Vagina (tissue), 2 donors: Measurements from ENCODE around the gene ABCG2. TPM values are rescaled to one million over a fixed set of nuclear protein-coding genes. Genes with fewer than 3 reads are reported as not detected.

Source experiments
- DNase-seq, 2 donors: peaks; one replicate each; pipeline ENCODE4 v3.0.0-alpha.2; 2017; ENCODE audit errors: extremely low spot score in 2 of 2
- H3K27ac ChIP-seq: fragments of 200-600 bp; sonication (generic); one replicate; pipeline ENCODE4 v1.5.1; 2019
- H3K27me3 ChIP-seq: fragments of 200-600 bp; sonication (generic); one replicate; pipeline ENCODE4 v1.5.1; 2019
- H3K36me3 ChIP-seq, 2 donors: fragments of 200-600 bp; sonication (generic); one replicate each; pipeline ENCODE4 v1.5.1; 2017 to 2019
- H3K4me1 ChIP-seq: fragments of 200-600 bp; sonication (generic); one replicate; pipeline ENCODE4 v1.5.1; 2019
- H3K4me3 ChIP-seq, 2 donors: fragments of 200-600 bp; sonication (generic); 1 replicate in 1 of 2; 2 replicates in 1 of 2; pipeline ENCODE4 v1.5.1; 2016 to 2019
- H3K9me3 ChIP-seq: fragments of 200-600 bp; sonication (generic); one replicate; pipeline ENCODE4 v1.5.1; 2019
- POLR2A ChIP-seq, 2 donors: fragments of 450-650 bp; IDR thresholded peaks; one replicate each; pipeline ENCODE4 v1.6.1; 2017; ENCODE audit warnings: antibody characterized with exemption in 2 of 2, mild to moderate bottlenecking in 2 of 2, moderate library complexity in 2 of 2
- POLR2AphosphoS5 ChIP-seq, 2 donors: sonication (generic); formaldehyde crosslinking; IDR thresholded peaks; one replicate each; pipeline ENCODE4 v1.9.0; 2017; ENCODE audit warnings: antibody characterized with exemption in 2 of 2, mild to moderate bottlenecking in 2 of 2, low read depth in 1 of 2; ENCODE audit not compliant: insufficient read depth in 1 of 2
- intact Hi-C: fragments of 100-400 bp; cut with DNase I; formaldehyde crosslinking; loops from one replicate; pipeline ENCODE4 v1.15.1; 2023
- total RNA-seq: library from RNA; depleted of rRNA; stranded (reverse); fragments of >200 nt; gene quantifications from one replicate; pipeline ENCODE4 v1.2.3, GENCODE V29; 2016
- TF ChIP-seq, protein P1 (sequence below), 3 experiments: fragments of 450-650 bp in 2 of 3; fragments of 200-600 bp in 1 of 3; sonication (generic) in 1 of 3; IDR thresholded peaks; one replicate each; pipeline ENCODE4 v1.5.1; 2017 to 2019; ENCODE audit warnings: antibody characterized with exemption in 3 of 3, mild to moderate bottlenecking in 2 of 3, moderate library complexity in 2 of 3

Gene ABCG2
- 7.4 TPM for total RNA-seq

DNA sequence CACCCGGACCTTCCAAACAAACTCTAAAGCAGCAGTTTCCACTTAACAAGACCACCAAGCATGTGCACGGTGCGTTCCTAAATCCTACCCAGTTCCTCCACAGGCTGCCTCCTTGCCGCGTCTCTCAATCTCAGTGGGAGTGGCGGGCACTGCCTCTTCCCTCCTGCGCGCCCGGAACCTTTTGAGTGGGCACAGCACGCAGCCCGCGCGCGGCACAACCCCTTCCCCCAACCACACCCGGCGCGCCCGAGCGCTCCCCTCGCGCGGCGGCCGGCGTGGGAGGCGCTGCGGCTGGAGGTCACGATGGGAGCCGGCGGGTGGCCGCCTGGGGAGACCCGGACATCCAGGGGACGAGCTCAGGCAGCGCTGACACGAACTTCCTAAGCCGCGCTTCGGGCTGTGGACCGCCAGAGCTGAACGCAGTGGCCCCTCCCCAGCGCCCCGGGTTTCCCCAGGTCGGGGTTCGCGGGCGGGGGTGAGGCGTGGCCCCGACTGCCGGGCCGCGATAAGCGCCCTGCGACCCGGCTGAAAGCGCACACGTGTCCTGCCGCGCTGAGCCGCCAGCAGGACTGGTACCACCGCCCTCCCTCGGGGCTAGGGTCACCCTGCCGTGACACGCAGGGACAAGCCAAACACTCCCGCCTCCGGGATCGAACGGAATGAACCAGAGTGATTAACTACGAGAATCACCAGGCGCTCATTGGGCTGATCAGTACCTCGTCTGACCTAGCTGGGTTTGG lies at the start of gene ABCG2:
Gene ABCG2 (minus strand): TSS at position 151 of the 740 bp plus-strand sequence. CDS start 18,644 bp downstream, outside the sequence.
- peaks cover 17% of the 10 kb centered on the region for H3K4me1 ChIP-seq
- no peaks in the 10 kb centered on the region for H3K27me3 ChIP-seq
- no peak for DNase-seq
- no peaks in the 10 kb centered on the region for H3K9me3 ChIP-seq
- intact Hi-C loops: no loop called here
- no peaks in the 10 kb centered on the region for H3K36me3 ChIP-seq
- TF ChIP-seq POLR2A (IDR thresholded peaks at IDR 0.05): no peak
- no peak for TF ChIP-seq POLR2AphosphoS5 (IDR thresholded peaks at IDR 0.05; ENCODE audit: insufficient read depth in 1 of 2, low read depth in 1 of 2)
- TF ChIP-seq, protein P1, sequence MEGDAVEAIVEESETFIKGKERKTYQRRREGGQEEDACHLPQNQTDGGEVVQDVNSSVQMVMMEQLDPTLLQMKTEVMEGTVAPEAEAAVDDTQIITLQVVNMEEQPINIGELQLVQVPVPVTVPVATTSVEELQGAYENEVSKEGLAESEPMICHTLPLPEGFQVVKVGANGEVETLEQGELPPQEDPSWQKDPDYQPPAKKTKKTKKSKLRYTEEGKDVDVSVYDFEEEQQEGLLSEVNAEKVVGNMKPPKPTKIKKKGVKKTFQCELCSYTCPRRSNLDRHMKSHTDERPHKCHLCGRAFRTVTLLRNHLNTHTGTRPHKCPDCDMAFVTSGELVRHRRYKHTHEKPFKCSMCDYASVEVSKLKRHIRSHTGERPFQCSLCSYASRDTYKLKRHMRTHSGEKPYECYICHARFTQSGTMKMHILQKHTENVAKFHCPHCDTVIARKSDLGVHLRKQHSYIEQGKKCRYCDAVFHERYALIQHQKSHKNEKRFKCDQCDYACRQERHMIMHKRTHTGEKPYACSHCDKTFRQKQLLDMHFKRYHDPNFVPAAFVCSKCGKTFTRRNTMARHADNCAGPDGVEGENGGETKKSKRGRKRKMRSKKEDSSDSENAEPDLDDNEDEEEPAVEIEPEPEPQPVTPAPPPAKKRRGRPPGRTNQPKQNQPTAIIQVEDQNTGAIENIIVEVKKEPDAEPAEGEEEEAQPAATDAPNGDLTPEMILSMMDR (IDR thresholded peaks at IDR 0.05): no peak
- peak within 1 kb of the TSS; percentile 55 to 63 for H3K4me3 ChIP-seq
- H3K27ac ChIP-seq: peak within 1 kb of the TSS; percentile 37

DNA sequence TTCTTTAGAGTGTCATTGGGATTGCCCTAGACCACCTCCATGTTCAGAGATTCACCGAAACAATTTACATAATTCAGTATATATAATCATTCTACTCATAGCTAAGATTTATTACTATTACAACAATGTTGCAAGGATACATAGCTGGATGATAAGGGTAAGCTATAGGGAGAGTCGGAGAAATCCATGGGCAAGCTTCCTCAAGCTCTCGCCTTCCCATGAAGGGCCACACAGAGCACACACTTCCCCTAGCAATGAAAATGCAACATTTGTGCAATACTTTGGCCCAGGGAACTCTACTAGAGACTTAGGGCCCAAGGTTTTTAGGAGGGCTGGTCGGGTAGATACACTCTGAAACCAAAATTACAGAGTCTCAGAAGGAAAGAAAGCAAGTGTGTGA lies 49.7 kb upstream of the ABCG2 start:
- Histone ChIP-seq H3K27me3 (no peaks in the 10 kb centered on the region), H3K9me3 (no peaks in the 10 kb centered on the region), H3K27ac (no peak overlapping the region), H3K4me3 (no peak overlapping the region), H3K4me1 (no peaks in the 10 kb centered on the region), H3K36me3 (no peaks in the 10 kb centered on the region)
- TF ChIP-seq, protein P1 (IDR thresholded peaks at IDR 0.05): no peak
- TF ChIP-seq POLR2AphosphoS5 (IDR thresholded peaks at IDR 0.05; ENCODE audit: insufficient read depth in 1 of 2, low read depth in 1 of 2) (no peak), POLR2A (IDR thresholded peaks at IDR 0.05) (no peak)
- intact Hi-C loops: no loop called here
- DNase-seq: no peak

DNA sequence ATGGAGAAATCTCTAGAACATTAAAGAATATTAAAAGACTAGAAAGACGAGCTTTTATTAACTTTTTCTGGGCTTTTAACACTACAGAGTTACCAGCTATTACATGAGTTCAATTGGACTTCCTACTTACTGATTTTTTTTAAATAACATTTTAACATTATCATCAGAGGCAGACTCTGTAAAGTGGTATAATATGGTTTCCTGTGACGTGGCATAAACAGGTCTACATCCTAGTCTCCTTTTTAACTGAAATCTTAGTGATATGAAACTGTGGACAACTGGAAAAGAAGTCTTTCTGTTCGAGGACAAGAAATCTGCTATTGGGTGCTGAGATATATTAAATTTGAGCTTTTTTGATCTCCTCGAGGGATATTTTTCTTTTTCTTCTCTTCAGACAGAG lies 48.7 kb upstream of the ABCG2 start:
- Histone ChIP-seq H3K36me3 (no peaks in the 10 kb centered on the region), H3K4me1 (no peaks in the 10 kb centered on the region), H3K9me3 (no peaks in the 10 kb centered on the region), H3K27ac (no peak overlapping the region), H3K27me3 (no peaks in the 10 kb centered on the region), H3K4me3 (no peak overlapping the region)
- TF ChIP-seq, protein P1 (IDR thresholded peaks at IDR 0.05): no peak
- TF ChIP-seq POLR2AphosphoS5 (IDR thresholded peaks at IDR 0.05; ENCODE audit: insufficient read depth in 1 of 2, low read depth in 1 of 2) (no peak), POLR2A (IDR thresholded peaks at IDR 0.05) (no peak)
- no peak for DNase-seq
- intact Hi-C loops: no loop called here

DNA sequence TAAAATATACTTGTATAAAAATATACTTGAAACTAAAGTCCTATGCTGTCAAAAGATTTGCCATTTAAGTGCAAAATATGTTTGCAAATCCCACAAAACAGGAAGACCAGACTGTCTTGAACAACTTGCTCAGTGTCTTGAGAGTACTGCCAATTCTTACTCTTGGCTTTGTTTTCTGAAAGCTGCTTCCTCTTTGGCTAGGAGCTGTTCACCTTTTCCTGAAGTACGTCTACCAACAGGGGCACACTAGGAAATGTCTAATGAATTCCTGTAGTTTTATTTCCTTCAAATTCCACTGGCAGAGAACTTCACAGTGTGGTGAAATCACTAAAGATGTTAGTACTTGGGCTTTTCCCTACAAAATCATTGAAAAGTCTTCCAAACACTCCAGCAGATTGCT lies 46.4 kb upstream of the ABCG2 start:
- no peak for DNase-seq
- Histone ChIP-seq H3K9me3 (no peaks in the 10 kb centered on the region), H3K27ac (no peak overlapping the region), H3K36me3 (no peaks in the 10 kb centered on the region), H3K4me1 (no peaks in the 10 kb centered on the region), H3K4me3 (no peak overlapping the region), H3K27me3 (no peaks in the 10 kb centered on the region)
- intact Hi-C loops: no loop called here
- TF ChIP-seq, protein P1 (IDR thresholded peaks at IDR 0.05): no peak
- TF ChIP-seq POLR2AphosphoS5 (IDR thresholded peaks at IDR 0.05; ENCODE audit: insufficient read depth in 1 of 2, low read depth in 1 of 2) (peak in 1 of 2 donors; percentile 72), POLR2A (IDR thresholded peaks at IDR 0.05) (no peak)

DNA sequence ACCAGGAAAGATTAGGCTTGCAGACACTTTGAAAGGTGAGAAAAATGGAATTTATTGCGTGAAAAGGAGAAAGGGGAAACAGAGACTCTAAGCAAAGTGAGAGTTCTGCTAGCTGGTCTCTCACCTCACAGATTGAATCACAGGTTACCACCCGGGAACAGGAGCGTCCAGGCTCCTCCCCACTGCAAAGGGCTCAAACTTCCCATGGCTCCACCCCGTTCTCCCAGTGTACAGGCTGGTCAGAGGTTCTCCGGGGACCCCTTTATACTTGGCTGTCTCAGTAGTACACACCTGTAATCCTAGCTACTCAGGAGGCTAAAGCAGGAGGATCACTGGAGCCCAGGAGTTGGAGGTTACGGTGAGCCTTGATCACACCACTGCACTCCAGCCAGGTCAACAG lies 44.0 kb upstream of the ABCG2 start:
- Histone ChIP-seq H3K4me1 (no peaks in the 10 kb centered on the region), H3K36me3 (no peaks in the 10 kb centered on the region), H3K27me3 (no peaks in the 10 kb centered on the region), H3K4me3 (no peak overlapping the region), H3K9me3 (no peaks in the 10 kb centered on the region), H3K27ac (no peak overlapping the region)
- no peak for TF ChIP-seq POLR2A (IDR thresholded peaks at IDR 0.05)
- TF ChIP-seq, protein P1 (IDR thresholded peaks at IDR 0.05): no peak
- no peak for TF ChIP-seq POLR2AphosphoS5 (IDR thresholded peaks at IDR 0.05; ENCODE audit: insufficient read depth in 1 of 2, low read depth in 1 of 2)
- no peak for DNase-seq
- intact Hi-C loops: no loop called here
